Ramos (cell line): ENCODE data around the gene HOXC6.
"Not testable (repeated sequence)": the region's sequence is repeated elsewhere in the genome, so short reads cannot be mapped to it uniquely, and the experiment has no call there.

Source experiments
- in situ Hi-C: fragments of 300-500 bp; cut with MboI; formaldehyde crosslinking; loops from one replicate; pipeline ENCODE4 v1.14.3; 2022; ENCODE audit warnings: low sequenced_read_pairs; ENCODE audit not compliant: unreplicated experiment

Gene HOXC6

GRCh38 chr12:54074308-54074707 lies 46.1 kb downstream of the HOXC6 start:
- in situ Hi-C loops: no loop called here

- in situ Hi-C loops: no loop called here
Measured at GRCh38 chr12:54075409-54075808, 47.2 kb downstream of the HOXC6 start.

- in situ Hi-C loops: no loop called here
Measured at GRCh38 chr12:54075974-54076373, 47.7 kb downstream of the HOXC6 start.

- in situ Hi-C loops: not testable (repeated sequence)
Measured at GRCh38 chr12:54077843-54078242, 49.6 kb downstream of the HOXC6 start.

GRCh38 chr12:54079115-54079514 lies 50.9 kb downstream of the HOXC6 start:
- in situ Hi-C loops: not testable (repeated sequence)
